ENCODE results near the gene YAE1.

The YAE1 gene

GRCh38 chr7:39557222-39557621 is 9.0 kb upstream of the YAE1 start:
- DNase-seq = no peak

DNA sequence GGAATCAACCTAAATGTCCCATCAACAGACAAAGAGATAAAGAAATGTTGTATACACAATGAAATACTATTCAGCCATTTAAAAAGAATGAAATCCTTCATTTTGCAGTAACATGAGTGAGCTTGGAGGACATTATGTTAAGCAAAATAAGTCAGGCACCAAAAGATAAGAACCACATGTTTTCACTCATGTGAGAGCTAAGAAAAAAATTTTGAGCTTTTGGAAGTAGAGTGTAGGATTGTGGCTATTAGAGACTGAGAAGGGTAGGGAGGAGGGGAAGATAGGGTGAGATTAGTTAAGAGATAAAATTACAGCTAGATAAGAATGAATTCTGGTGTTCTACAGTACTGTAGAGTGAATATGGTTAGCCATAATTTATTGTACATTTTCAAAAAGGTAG is 8.3 kb upstream of the YAE1 start:
- no peak for DNase-seq

GRCh38 chr7:39560408-39560807 is 5.8 kb upstream of the YAE1 start:
- DNase-seq = no peak

DNA sequence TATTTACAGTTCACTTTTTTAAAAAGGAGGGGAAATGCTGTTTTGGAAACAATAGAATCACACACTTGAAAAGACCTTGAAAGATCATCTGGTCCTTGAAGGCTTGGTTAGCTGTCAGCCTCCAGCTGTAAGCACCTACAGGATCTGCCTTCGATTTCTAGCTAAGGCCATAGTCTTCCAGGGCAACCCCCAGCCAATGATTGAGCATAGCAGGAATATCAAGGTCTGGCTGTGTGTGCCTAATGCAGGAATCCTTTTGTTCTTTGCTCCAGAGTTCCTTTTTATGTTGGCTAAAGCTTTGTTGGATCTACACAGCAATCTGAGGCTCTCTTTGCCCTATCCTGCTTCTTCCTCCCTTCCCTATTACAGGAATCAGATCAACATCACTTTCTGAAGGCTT is 5.2 kb upstream of the YAE1 start:
- DNase-seq = no peak

DNA sequence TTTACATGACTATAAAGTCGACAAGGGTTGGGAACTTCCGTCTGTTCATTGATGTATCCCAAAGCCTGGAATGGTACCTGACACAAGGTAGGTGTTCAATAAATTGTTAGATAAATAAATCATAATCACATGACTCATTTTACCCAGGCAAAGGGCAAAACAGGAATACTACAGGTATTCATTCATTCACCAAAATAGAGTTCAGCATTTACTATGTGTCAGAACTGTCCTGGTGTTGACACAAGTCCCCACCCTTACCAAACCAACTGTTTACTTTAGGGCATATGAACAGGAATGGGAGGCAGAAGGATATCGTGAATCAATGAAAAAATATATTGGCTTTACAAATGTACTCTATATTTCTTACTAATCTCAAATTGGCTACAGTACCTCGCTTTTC is 666 bp upstream of the YAE1 start:
- no peak for DNase-seq

GRCh38 chr7:39567294-39567693 is 1.1 kb downstream of the YAE1 start:
- no peak for DNase-seq

DNA sequence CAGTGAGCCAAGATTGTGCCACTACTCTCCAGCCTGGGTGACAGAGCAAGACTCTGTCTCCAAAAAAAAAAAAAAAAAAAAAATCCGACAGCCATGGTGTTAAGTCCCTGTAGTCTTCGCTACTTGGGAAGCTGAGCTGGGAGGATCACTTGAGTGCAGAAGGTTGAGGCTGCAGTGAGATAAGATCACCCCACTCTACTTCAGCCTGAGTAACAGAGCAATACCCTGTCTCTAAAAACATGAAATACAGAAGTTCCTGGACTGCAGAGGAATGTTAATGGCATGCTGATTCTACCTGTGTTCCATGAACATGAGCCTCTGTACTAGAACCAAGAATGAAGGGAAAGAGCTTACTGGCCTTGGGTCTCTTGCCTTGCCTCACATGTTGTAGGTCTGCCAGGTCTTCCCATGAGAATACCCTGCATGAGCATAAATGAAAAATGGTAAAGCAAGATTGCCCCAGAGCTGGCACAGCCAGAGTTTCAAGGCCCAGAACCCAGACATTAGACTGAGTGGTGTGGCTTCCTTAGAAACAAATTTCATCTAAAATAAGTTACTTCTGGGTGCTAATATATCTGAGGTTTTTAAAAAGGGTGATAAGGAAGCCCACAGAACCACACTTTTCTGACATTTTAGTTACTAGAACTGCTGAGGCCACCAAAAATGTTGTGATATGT is 8.6 kb downstream of the YAE1 start:
- DNase-seq = no peak

DNA sequence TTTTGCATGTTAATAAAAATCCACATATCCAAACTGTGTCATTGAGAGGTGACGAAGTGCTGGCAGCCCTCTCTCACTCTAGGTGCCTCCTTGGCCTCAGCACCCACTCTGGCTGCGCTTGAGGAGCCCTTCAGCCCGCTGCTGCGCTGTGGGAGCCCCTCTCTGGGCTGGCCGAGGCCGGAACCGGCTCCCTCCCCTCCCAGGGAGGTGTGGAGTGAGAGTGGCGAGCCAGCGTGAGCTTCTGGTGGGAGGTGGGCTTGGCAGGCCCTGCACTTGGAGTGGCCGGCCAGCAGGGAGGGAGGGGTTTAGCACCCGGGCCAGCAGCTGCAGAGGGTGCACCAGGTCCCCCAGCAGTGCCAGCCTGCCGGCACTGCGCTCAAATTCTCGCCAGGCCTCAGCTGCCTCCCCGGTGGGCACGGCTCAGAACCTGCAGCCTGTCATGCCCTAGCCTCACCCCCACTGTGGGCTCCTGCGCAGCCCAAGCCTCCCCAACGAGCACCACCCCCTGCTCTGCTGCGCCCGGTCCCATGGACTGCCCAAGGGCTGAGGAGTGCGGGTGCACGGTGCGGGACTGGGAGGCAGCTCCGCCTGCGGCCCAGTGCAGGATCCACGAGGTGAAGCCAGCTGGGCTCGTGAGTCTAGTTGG is 11.1 kb downstream of the YAE1 start:
- DNase-seq = no peak

GRCh38 chr7:39580149-39580874 is 14.1 kb downstream of the YAE1 start:
- DNase-seq = peak; percentile 42 to 83 (median 62)

GRCh38 chr7:39582536-39582935 is 16.3 kb downstream of the YAE1 start:
- DNase-seq = no peak

DNA sequence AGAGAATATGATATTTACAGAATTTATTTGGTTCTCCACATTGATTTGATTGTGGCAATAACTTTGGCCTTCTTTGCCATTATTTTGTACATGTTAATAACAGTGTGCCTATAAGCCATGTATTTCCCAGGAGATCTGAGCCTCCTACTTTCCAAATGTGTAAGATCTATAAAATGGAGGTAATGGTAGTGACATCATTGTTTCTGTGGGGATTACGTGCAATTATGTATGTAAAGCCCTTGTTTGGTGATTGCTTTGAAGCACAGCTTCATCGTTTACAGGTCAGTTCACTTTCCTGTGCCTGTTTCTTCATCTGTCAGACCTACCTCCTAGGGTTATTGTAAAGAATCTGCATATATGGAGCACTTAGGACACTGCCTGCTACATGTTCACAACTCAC is 17.3 kb downstream of the YAE1 start:
- no peak for DNase-seq

DNA sequence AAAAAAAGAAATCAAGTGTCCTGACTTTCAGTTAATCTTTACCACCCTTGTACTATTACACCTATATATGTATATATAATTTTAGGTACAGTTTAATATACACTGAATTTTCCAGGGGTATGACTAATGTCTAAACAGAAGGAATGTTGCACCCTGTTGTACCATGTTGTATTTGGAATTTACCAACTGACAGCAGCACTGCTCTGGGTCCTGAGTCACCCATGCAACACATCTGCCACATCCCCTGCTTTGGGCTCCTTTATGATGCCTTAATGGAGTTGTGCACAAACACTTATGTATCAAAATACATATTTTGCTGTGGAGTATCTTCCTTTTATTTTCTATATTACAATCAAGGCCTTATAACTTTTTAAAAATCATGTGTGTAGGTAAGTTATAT is 21.2 kb downstream of the YAE1 start:
- DNase-seq = no peak

DNA sequence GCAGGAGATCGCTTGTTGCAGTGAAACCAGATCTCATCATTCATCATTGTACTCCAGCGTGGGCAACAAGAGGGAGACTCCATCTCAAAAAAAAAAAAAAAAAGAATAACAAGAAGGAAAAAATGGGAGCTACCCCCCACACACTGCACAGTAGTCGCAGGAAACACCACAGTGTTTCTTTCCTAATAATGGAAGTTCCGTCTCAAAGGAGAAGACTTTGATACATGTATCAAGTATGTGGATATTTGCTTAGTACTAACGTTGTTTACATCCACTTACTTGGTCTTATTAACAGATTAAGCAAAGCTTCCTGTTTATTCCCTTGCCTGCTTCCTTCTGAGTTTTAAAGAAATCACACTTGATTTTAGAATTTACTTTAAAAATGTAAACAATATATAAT is 22.2 kb downstream of the YAE1 start:
- no peak for DNase-seq

- DNase-seq = peak in 4 of 5 donors; percentile 36 to 93 (median 45)
Measured at GRCh38 chr7:39589323-39590111, 23.3 kb downstream of the YAE1 start.

- peak in 1 of 5 donors; percentile 55 for DNase-seq
Measured at GRCh38 chr7:39592586-39592985, 26.4 kb downstream of the YAE1 start.

- no peak for DNase-seq
Measured at GRCh38 chr7:39594988-39595620, 28.9 kb downstream of the YAE1 start.

GRCh38 chr7:39602351-39602750 is 36.1 kb downstream of the YAE1 start:
- no peak for DNase-seq

GRCh38 chr7:39603924-39604323 is 37.7 kb downstream of the YAE1 start:
- DNase-seq = no peak

DNA sequence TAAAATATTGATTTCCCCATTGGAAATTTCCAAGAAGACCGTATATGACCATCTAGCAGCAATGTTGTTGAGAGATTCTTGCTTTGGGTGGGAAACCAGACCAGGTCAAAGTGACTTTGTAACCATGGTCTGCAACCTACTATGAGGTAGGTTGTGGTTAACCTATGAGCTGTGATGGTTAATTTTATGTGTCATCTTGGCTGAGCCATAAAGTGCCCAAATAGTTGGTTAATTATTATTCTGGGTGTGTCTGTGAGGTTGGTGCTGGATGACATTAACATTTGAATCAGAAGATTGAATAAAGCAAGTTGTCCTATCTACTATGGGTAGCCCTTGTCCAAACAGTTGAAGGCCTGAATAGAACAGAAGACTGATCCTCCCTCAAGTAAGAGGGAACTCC is 38.9 kb downstream of the YAE1 start:
- no peak for DNase-seq

GRCh38 chr7:39606352-39606751 is 40.1 kb downstream of the YAE1 start:
- no peak for DNase-seq

GRCh38 chr7:39606941-39607340 is 40.7 kb downstream of the YAE1 start:
- DNase-seq = no peak

- no peak for DNase-seq
Measured at GRCh38 chr7:39607865-39608264, 41.7 kb downstream of the YAE1 start.

DNA sequence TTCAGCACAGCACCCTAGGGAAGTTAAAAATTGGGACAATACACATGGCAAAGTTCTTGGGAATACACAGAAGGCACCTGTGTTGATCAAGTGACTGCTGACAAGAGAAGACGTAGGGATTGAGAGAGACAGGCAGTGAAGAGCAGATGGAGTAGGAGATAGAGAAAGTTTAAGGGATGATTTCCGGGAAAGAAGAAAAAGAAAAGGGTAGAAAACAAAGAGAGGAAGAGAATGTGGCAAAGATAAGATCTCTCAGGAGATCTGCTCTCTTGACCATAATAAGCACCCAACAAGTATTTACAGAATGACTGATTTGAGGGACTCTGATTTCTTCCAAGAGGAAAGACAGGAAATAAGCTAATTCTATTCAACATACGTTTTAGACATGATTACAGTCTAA is 42.1 kb downstream of the YAE1 start:
- DNase-seq = no peak

Data from T-helper 1 cell (primary cell).